ENCODE results near the gene MBOAT1. TPM values are rescaled to one million over a fixed set of nuclear protein-coding genes. Genes with fewer than 3 reads are reported as not detected.
"Not testable (repeated sequence)": the region's sequence is repeated elsewhere in the genome, so short reads cannot be mapped to it uniquely, and the experiment has no call there.

The MBOAT1 gene
- total RNA-seq, 2 donors from 2014 or later: 5.0 to 7.0 TPM

DNA sequence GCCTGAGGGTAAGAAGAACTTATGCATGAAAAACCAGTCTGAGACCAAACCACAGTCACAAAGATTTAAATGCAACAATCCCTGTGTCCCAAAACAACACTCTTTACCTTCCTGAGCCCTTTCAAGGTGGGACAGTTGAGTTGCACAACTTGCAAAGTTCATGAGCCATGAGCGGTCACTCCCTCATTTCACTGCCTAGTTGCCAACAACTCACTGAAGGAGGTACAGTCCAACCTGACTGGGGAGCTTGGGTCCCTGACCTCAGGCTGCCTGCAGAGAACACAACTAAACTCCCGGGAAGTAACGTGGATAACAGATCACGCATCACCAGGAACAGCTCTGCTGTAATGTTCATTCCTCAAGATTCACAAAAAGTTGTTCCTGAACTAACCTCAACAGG lies 69.4 kb downstream of the MBOAT1 start:
- Histone ChIP-seq H3K36me3 (peaks cover 20% of the 10 kb centered on the region), H3K4me3 (no peak overlapping the region), H3K9me3 (no peaks in the 10 kb centered on the region), H3K27me3 (no peaks in the 10 kb centered on the region), H3K27ac (no peak overlapping the region), H3K4me1 (no peaks in the 10 kb centered on the region)
- TF ChIP-seq, protein P1, sequence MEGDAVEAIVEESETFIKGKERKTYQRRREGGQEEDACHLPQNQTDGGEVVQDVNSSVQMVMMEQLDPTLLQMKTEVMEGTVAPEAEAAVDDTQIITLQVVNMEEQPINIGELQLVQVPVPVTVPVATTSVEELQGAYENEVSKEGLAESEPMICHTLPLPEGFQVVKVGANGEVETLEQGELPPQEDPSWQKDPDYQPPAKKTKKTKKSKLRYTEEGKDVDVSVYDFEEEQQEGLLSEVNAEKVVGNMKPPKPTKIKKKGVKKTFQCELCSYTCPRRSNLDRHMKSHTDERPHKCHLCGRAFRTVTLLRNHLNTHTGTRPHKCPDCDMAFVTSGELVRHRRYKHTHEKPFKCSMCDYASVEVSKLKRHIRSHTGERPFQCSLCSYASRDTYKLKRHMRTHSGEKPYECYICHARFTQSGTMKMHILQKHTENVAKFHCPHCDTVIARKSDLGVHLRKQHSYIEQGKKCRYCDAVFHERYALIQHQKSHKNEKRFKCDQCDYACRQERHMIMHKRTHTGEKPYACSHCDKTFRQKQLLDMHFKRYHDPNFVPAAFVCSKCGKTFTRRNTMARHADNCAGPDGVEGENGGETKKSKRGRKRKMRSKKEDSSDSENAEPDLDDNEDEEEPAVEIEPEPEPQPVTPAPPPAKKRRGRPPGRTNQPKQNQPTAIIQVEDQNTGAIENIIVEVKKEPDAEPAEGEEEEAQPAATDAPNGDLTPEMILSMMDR (IDR thresholded peaks at IDR 0.05): no peak
- DNase-seq (ENCODE audit: low spot score): no peak

DNA sequence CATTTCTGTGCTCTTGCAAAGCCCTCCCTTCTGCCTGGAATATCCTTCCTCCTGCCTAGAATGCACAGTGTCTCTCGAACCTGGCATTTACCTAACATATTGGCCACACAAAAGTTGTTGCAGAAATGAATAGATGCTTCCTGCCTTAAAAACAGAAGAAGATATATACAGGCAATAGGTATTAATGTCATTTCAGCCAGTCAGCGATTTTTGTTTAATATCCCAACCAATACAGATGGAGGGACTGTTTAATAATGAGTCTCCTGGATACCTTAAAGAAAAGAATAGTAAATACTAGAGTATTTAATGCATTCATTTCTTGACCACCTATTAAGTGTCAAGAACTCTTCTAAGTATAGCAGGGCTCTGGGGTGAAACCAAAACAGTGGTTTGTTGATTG lies 70.3 kb downstream of the MBOAT1 start:
- DNase-seq (ENCODE audit: low spot score): no peak
- H3K27ac ChIP-seq: no peak overlapping the region
- H3K9me3 ChIP-seq: no peaks in the 10 kb centered on the region
- H3K27me3 ChIP-seq: no peaks in the 10 kb centered on the region
- peaks cover 20% of the 10 kb centered on the region for H3K36me3 ChIP-seq
- H3K4me3 ChIP-seq: no peak overlapping the region
- H3K4me1 ChIP-seq: no peaks in the 10 kb centered on the region
- TF ChIP-seq, protein P1 (IDR thresholded peaks at IDR 0.05): no peak

DNA sequence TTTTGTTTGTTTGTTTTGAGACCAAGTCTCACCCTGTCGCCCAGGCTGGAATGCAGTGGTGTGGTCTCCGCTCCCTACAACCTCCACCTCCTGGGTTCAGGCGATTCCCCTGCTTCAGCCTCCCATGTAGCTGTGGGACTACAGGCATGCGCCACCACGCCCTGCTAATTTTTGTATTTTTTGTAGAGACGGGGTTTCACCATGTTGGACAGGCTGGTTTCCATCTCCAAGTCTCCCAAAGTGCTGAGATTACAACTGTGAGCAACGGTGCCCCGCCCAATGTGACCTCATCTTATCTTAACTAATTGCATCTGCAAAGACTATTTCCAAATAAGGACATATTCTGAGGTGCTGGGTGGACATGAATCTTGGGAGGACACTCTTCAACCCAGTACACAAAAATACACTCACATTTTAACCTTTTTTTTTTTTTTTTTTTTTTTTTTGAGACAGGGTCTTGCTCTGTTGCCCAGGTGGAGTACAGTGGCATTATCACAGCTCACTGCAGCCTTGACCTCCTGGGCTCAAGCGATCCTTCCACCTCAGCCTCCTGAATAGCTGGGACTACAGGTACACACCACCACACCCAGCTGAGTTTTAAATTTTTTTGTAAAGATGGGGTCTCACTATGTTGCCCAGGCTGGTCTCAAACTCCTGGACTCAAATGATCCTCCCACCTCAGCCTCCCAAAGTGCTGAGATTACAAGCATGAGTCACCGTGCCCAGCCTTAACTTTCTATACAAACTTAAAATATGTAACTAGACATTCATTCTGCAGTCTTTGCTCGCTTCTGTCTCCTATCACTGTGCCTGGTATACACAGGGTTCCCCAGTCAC lies 72.9 kb downstream of the MBOAT1 start:
- peaks cover 20% of the 10 kb centered on the region for H3K36me3 ChIP-seq

DNA sequence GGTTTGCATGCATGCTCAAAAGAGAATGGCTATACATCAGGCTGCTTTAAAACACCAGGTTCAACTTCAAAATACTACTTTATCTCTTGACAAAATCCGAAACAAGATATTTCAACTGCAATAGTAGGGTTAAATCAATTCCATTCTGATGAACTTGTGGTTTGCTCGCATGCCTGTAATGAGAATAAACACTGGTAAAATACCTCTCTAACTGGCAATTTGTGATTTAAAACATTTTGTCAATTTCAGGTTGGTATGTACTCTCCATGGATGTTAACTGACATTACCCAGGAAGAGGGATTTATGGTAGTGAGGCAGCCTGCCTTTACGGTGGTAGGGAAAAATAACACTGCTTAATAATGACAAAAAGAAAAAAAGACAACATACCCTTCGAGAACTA lies 74.4 kb downstream of the MBOAT1 start:
- TF ChIP-seq, protein P1 (IDR thresholded peaks at IDR 0.05): no peak
- Histone ChIP-seq H3K4me3 (no peak overlapping the region), H3K9me3 (no peaks in the 10 kb centered on the region), H3K36me3 (peaks cover 11% of the 10 kb centered on the region), H3K27ac (no peak overlapping the region), H3K4me1 (no peaks in the 10 kb centered on the region), H3K27me3 (no peaks in the 10 kb centered on the region)
- no peak for DNase-seq (ENCODE audit: low spot score)

More for the DNA sequence above, 72.9 kb downstream of the MBOAT1 start:
- H3K4me3 ChIP-seq; H3K4me1 ChIP-seq; H3K27me3 ChIP-seq; H3K27ac ChIP-seq; H3K9me3 ChIP-seq; DNase-seq (ENCODE audit: low spot score): not testable (repeated sequence)

DNA sequence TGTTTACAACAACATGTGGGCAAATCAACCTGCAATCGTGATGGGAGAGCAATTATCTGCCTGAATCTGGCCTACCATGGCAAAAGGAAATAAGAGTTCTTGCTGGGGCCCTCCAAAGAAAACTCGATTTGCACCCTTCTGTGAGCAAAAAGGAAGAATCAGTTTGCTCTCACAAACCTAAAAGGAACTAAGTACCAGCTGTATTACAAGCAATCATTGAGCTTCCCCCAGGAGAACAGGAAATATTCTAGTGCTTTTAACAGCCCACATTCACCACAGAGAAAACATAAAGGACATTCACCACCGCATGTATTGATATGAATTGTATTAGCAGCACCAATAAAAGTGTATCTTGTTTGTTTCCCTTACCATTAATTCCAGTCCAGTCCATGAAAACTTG lies 75.0 kb downstream of the MBOAT1 start:
- H3K27ac ChIP-seq: no peak overlapping the region
- no peaks in the 10 kb centered on the region for H3K9me3 ChIP-seq
- no peaks in the 10 kb centered on the region for H3K27me3 ChIP-seq
- no peak overlapping the region for H3K4me3 ChIP-seq
- no peak for DNase-seq (ENCODE audit: low spot score)
- H3K36me3 ChIP-seq: peaks cover 11% of the 10 kb centered on the region
- no peaks in the 10 kb centered on the region for H3K4me1 ChIP-seq
- TF ChIP-seq, protein P1 (IDR thresholded peaks at IDR 0.05): no peak

DNA sequence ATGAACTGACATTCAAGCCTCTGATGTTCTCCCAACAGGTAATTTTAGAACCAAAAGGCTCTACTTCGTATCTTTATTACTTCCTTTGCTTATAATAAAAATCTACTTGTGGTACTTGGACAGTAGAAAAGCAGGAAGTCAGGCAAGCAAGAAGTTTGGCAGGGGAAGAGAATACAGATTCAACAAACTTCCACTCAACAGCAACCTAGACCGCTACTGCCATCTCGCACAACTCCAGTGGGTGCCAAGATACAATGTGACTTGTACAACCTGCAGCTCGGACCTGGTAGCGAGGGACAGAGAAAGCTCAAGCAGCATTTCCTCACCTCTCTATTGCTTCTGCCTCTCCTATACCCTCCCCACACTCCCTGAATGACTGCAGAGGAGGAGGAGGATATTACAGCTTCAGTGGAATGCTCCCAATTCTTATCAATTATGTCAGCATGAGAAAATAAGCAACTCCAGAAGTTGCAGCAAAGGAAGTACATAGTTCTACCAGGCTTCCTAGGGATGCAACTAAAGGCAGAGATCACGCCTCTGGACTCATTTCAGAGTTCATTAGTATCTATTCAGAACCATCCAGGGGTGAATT lies 76.5 kb downstream of the MBOAT1 start:
- peaks cover 8% of the 10 kb centered on the region for H3K36me3 ChIP-seq
- TF ChIP-seq, protein P1 (IDR thresholded peaks at IDR 0.05): no peak
- H3K4me3 ChIP-seq: no peak overlapping the region
- no peaks in the 10 kb centered on the region for H3K4me1 ChIP-seq
- H3K9me3 ChIP-seq: no peaks in the 10 kb centered on the region
- no peak for DNase-seq (ENCODE audit: low spot score)
- no peak overlapping the region for H3K27ac ChIP-seq
- H3K27me3 ChIP-seq: no peaks in the 10 kb centered on the region
